Measurements from ENCODE around the gene ACSL4.
A peak's percentile ranks its signal among the peaks of the same experiment; 100 is the strongest.
"Not testable (repeated sequence)": the region's sequence is repeated elsewhere in the genome, so short reads cannot be mapped to it uniquely, and the experiment has no call there.

The ACSL4 gene

DNA sequence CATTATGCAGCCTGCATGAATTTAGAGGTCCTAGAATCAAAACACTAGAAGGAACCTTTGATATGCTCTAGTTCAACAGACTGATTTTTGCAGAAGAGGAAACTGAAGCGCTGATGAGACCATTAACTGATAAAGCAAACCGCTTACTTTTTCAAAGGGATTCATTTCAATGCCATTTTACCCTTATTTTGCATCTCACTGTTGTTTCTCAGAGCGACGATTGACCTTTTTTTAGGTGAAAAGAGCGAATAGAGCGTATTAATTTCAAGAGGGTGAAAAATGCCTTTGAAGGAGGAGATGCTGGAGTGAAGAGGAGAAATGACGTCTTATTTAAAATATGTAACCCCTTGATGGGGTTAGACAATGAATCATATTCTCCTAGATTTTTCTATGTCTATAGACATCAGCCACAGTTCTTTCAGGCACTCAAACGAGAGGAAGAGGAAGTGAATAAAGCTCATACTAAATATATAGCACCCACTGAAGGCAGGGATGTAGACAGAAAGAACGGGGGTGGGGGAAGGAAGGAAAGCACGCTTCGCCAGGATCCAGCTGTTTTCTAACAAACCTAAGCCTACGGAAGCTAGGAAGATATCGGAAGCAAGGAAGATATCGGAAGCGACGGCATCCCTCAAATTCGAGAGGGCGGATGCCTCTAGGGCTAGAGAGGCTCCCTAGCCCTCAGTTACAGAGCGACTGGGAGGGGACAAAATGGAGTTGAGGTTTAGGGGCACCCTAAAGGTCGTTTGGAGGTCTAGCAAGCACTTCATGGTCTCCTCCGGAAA, 848 bp downstream of the ACSL4 start:
- peak; percentile 4 for DNase-seq (ENCODE audit: low spot score)
- no peak for FAIRE-seq

DNA sequence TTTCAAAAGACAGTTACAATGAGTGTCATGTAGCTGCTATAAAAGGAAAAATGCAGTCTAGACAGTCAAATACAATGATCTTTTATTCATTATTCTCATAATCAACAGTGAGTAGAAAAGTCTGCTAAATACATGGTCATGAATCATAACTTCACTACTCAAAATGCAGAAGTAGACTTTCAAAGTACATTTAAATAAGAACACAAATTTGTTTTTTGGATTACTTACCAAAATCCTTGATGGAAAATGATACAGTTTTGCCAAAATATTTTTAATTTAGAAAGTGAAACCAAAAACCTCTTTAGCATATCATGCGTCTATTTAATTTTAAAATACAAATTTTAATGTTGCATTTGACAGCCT, 4.9 kb downstream of the ACSL4 start:
- DNase-seq (ENCODE audit: low spot score) (no peak), FAIRE-seq (no peak)

DNA sequence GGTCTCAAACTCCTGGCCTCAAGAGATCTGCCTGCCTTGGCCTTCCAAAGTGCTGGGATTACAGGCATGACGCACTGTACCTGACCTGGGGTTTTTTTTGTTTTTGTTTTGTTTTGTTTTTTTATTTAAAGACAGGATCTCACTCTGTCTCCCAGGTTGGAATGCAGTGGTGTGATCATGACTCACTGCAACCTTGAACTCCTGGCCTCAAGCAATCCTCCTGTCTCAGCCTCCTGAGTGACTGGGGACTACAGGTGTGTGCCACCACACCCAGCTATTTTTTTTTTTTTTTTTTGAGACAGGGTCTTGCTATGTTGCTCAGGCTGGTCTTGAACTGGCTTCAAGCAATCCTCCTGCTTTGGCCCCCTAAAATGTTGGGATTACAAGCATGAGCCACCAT, 8.1 kb downstream of the ACSL4 start:
- DNase-seq (ENCODE audit: low spot score); FAIRE-seq: not testable (repeated sequence)

DNA sequence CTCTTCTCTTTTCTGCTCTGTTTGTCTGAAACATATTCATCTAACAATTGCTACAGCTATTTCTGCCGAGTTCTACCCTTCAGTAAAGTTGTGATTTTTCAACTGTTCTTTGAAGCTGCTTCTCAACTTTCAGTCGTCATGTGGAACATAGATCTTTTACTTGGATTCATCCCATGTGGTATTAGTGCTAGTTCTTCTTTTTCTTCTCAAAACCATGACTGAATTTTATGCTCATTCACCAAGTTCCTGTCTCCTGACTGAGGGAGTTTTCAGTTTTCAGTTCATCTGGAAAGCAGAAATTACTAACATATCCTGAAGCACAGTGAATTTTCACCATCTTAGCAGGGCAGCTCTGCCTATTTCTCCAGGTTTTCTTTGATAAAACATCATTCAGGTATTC, 12.1 kb downstream of the ACSL4 start:
- FAIRE-seq = no peak
- no peak for DNase-seq (ENCODE audit: low spot score)

DNA sequence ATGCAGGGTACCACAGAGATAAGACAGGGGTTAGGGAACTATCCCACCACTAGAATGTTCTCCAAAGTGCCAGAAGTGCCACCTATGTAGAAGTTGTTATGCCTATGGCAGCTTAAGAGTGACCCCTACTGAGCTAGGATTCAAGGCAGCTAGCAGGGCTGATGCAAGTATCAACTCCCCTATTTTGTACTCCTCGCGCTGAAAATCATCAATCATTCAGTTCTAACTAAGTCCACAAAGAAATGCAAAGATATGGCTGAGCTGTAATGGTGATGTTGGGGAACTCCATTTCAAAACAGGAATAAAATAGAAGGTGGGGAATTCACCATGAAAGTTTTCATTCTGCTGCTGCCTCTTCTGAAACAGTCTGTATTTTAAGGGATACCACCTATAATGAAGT, 13.8 kb downstream of the ACSL4 start:
- no peak for DNase-seq (ENCODE audit: low spot score)
- FAIRE-seq = no peak

DNA sequence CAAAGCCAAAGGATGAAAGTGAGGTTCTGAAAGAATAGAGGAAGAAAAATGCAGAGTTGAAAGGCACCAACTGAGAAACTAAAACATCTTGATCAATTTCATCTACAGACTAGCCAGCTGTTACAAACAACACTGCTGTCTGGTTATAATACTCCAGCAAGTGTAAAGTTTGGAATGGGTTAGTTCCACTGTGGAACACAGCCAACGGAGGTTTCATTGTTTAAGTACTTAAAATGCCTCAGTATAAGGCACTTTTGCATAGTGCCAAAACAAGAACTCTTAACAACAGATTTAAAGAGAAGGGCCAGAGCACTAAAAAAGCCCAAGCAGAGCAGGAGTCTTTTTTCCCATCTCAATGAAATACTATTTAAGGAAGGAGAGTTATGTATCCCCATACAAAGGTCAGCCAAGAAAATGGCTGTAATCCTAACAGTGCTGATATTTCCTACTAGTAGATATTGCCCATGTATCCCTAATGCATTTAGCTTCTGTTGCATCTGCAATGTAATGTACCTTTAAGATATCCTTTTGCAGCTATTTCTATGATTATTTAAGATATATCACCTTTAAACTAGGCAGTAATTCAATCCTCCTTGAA, 16.5 kb downstream of the ACSL4 start:
- no peak for FAIRE-seq
- DNase-seq (ENCODE audit: low spot score) = no peak

DNA sequence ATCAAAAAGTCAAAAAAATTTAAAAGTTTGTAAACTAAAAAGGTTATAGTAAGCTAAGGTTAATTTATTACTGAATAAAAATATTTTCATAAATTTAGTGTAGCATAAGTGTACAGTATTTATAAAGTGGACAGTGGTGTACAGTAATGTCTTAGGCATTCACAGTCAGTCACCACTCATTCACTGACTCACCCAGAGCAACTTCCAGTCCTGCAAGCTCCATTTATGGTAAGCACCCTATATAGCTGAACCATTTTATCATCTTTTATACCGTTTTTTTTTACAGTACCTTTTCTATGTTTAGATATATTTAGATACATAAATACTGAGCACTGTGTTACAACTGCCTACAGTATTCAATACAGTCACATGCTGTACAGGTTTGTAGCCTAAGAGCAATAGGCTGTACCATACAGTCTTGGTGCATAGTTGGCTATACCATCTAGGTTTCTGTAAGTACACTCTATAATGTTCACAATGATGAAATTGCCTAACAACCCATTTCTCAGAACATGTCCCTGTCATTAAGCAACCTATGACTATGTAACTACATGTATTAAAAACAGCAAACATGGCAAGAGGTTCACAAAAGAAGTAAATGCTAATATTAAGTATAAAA, 18.6 kb downstream of the ACSL4 start:
- DNase-seq (ENCODE audit: low spot score) (no peak), FAIRE-seq (no peak)

DNA sequence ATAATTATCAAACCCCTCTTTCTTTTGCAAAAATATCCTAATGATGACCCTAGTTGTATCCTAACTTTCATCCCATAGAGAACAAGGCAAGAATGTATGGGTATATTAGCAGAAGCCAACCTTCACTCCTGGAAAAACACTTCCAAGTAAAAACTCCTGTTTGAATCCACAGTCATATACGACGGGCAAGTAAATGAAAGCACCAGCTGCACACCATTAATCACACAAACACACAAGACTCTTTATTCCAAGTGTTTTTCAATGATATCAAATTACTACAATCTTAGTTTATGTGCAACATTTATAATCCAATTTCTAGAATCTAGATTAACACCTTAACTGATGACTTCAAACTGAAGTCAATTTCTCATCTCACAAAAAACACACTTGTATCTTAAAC, 22.9 kb downstream of the ACSL4 start:
- no peak for DNase-seq (ENCODE audit: low spot score)
- no peak for FAIRE-seq

DNA sequence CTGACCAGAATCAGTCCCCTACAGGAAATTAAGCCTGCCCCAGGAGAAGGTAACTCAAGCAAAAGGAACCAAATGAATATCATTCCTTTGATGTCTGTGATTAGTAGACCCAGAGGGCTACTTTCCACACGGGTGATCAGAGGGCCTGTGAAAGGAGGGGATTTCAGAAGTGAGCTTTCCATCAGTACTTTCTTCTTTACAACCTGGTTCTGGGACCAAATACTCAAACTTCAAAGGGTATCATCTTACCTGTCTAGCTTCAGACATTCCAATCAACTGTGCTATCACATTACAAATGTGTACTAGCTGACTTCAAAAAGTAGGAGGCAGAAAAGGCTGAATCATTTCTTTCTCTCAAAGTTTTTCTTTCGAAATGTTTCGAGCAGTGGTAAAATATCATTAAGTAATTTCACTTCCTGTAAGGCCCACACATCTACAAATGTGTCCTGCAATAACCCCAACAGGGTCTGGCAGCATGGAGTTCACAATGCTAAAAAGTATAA, 23.9 kb downstream of the ACSL4 start:
- DNase-seq (ENCODE audit: low spot score) (peak; percentile 2), FAIRE-seq (no peak)

DNA sequence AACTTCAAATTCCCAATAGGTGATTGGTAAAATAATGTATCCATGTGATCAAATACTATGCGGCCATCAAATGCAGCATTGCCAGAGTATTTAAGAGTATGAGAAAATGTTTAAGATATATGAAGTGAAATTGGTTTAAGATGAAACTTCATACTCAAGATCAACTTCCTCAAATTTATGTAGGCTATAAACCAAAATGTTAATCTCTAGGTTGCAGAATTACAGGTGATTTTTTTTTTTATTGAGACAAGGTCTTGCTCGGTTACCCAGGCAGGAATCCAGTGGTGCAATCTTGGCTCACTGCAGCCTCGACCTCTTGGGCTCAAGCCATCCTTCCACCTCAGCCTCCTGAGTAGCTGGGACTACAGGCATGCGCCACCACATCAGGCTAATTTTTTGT, 25.3 kb downstream of the ACSL4 start:
- DNase-seq (ENCODE audit: low spot score) = no peak
- no peak for FAIRE-seq

DNA sequence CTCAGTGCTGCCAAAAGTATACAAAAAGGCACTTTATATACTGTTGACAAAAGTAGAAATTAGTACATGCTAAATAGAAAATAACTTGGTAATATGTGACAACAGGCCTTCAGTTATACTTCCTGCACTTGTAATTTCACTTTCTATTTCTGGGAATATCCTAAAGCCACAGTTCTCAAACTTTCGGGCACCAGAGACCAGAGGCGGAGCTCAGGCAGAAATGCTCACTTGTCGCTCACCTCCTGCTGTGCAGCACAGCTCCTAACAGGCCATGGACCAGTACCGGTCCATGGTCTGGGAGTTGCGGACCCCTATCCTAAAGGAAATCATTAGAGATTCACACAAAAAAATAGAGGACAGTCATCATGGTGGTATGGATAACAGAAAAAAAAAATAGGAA, 25.7 kb downstream of the ACSL4 start:
- FAIRE-seq = no peak
- no peak for DNase-seq (ENCODE audit: low spot score)

DNA sequence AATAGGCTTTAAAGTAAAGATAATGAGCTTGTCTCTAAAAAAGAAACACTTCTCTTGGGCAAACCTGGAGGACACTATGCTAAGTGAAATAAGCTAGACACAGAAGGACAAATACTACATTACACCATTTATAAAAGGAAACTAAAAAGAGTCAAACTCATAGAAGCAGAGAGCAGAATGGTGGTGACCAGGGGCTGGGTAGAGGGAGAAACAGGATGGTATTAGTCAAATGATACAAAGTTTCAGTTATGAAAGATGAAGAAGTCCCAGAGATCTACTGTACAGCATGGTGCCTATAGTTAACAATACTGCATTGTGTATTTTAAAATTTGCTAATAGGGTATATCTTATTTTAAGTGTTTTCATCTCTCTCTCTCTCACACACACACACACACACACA, 28.5 kb downstream of the ACSL4 start:
- DNase-seq (ENCODE audit: low spot score) (no peak), FAIRE-seq (no peak)

DNA sequence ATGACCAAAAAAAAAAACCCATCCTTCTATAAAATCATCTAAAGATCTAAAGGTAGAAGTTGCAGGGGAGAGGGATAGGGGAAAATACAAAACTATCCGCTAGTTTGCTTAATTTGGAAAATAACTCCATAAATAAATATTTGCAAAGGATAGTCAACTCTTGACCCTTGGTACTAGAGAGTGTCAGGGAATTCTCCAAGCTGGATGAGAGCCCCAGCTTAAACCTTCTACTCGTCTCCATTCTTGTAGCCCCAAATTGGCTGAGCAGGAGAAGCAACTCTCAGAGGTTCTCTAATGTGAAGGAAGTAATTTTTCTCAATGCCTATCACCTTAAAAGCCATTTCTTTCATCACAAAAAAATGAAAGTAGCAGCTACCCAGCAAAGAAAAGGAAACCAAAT, 35.2 kb downstream of the ACSL4 start:
- no peak for FAIRE-seq
- no peak for DNase-seq (ENCODE audit: low spot score)

DNA sequence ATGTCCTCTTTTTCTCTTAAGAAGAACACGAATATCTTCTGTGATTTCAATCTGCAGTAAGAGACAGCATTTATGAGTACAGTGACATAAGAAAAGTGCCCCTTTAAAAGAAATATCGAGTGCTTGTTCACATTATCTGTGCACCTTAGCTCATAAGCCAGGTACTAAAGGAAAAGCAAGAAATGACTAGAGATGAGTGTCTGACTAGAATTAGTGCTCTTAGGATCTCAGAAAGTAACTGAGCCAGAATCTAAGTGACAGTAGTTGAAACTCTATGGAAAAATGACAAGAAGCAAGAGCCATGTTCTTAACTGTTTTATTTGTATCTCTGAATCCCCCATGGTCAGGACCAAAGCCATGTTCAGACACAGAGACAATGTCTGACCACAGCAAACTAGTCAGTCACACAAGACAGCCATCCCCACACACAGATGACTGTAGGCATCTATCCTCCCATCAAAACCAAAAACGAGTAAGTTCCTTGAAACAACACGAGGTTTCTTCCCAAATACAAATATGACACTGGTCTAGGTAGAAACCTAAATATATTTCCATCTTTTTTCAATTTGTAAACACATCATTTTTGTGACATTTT, 36.8 kb downstream of the ACSL4 start:
- DNase-seq (ENCODE audit: low spot score) = no peak
- FAIRE-seq = no peak

DNA sequence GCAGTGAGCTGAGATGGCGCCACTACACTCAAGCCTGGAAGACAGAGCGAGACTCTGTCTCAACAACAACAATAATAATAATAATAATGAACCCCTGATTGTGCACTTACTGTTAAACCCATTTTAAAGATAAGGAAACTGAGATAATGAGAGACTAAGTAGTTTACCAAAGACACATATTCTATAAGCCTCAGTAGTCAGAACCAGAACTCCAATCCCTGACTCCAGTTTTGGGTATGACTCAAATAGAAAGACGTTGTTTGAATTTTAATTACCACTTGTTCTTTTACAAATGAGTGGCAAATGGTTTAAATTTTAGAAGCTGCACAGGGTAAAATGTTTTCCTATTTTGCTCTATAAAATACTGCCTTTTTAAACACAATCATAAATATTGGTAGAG, 37.4 kb downstream of the ACSL4 start:
- no peak for DNase-seq (ENCODE audit: low spot score)
- no peak for FAIRE-seq

DNA sequence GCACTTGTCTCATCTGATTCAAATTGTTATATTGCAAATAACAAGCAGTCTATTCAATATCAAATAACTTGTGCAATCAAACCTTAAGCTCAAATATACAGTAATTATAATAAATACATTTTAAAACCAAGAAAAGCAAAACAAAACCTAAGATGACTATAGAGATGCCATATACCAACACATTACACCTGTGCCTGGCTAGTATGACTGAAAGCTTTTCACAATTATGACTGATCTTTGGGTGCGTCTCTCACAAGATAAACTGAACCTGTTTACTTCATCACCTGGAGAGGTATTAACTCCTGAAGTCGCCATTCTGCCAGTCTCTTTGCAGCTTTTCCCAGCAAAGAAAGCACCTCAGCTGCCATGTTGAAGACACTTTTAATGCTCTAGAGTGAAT, 41.3 kb downstream of the ACSL4 start:
- DNase-seq (ENCODE audit: low spot score) (no peak), FAIRE-seq (no peak)

DNA sequence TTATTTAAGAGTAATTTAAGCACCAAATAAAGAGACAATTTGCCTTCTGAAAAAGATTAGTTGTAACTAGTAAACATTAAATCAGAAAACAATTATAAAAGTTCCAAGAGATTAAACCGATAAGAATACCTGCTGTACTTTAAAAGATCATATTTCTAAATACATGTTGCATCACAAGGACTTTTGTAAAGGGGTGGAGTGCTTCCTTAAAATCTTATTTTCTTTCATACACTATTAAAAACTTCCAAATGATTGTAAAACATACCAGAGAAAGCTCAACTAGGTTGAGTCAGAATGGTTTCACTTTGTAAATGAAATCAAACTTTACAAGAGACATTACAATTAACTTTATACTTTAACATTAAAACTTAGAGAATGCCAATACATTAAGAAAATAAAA, 41.8 kb downstream of the ACSL4 start:
- FAIRE-seq (no peak), DNase-seq (ENCODE audit: low spot score) (no peak)

DNA sequence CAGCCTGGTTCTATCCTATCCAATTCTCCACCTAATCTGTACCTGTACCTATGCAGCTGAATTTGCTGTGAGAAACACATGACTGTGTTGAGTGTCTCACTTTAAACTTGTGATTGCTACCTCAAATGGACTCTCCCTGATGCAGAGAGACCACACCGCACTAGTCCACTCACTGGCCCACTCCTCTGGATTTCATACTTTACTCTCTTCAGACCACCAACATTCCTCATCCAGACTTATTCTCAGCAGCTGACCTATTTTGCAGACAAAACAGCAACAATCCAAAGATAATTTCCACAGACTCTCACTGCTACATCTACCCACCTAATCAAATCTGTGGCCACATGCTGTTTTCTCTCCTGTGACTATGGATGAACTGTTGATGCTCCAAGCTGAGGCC, 45.2 kb downstream of the ACSL4 start:
- no peak for FAIRE-seq

DNA sequence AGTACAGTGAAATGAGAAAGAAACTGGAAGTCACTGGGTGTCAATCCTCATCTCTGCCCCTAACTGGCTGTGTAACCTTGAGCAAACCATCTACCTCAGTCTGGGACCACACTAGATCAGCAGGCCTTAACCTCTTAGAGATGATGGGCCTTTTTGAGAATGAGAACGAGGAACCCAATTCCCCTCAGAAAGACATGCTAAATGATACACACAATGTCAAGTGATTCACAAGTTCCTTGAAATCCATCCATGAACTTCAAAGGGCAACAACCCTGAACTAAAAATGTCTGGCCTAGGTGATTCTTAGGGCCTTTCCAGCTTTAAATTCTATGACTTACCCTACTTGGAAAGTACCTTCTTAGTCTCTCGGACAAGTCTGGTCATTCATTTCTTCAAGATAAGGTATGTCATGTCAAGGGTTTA, 47.4 kb downstream of the ACSL4 start:
- no peak for DNase-seq (ENCODE audit: low spot score)
- no peak for FAIRE-seq

More for the DNA sequence above, 45.2 kb downstream of the ACSL4 start:
- DNase-seq (ENCODE audit: low spot score) = no peak

DNA sequence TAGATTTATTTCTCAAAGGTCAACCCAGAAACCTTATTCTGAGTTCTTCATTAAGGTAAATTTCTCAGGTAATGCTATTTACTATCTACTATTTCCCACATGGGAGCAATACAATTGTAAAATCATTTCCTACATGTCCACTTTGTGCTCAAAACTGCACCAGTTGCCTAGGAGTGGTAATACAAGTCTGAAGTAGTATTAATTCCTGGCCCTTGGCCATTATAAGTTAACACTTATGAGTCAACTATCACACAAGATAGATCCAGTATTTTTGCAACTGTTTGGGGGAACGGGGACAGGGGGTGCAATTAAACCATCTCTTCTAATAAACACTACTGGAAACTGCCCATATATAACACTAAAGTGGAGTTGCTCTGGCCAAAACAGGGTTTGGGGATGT, 48.9 kb downstream of the ACSL4 start:
- DNase-seq (ENCODE audit: low spot score) (no peak), FAIRE-seq (no peak)

DNA sequence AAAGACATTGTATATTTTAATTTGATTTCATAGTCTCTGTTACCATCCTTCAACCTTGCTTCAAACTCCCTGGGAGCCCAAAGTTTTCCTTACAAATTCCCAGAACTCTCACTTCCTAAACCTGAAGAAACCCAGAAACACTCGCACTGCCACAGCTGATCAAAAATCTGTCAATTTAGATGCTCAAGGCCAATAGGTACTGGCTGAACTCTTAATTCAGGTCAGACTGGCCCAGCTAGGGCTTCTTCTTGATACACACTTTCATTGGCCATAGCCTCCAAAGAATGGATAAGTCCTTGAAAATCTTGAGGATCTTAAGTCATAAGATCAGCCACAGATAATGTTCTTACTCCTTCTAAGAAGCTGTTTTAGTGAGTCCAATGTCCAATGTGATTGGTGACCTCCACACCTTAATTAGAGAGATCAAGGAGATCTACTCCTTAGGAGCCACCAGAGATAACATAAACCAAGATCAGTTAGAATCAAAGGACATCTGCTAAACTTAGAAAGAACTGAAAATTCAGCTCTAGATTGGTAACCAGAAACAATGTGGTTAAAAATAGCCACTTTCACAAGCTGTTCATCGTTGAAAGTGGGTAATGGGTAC, 51.5 kb downstream of the ACSL4 start:
- FAIRE-seq (no peak), DNase-seq (ENCODE audit: low spot score) (no peak)

DNA sequence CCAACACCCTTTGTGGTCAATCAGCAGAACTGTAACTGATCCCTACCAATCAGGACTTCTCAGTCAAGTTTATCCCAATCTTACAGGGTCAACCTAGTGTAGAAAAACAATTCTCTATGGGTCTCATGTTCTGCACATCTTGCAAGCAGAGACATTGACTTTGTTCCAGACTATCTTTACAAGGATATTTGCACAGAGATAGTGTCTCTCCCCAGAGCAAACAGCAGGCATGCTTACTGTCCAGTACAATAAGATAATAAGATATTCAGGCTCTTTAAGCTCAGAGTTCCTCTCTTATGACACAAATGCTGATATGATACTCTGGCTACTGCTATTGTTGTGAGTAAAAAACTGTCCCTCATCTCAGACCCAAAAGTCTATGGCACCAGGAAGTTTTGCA, 53.2 kb downstream of the ACSL4 start:
- no peak for DNase-seq (ENCODE audit: low spot score)
- no peak for FAIRE-seq
